Common myeloid progenitor, CD34-positive (primary cell): ENCODE results near the gene AK2.
"Not testable (repeated sequence)": the region's sequence is repeated elsewhere in the genome, so short reads cannot be mapped to it uniquely, and the experiment has no call there.

Source experiments
- CTCF ChIA-PET: fragments of 350-600 bp; sonication (Branson Sonifier 250); formaldehyde crosslinking; loops from one replicate; lab custom pipeline; 2021; ENCODE audit warnings: antibody characterized with exemption; lab: Charles Lee
- POLR2A ChIA-PET: fragments of 350-600 bp; sonication (Branson Sonifier 250); formaldehyde crosslinking; loops from one replicate; lab custom pipeline; 2021; ENCODE audit warnings: antibody characterized with exemption; lab: Charles Lee
- DNase-seq, 3 donors: peaks; one replicate each; pipeline versions ENCODE4 v3.0.0 to v3.0.0-alpha.2; 2013
- H3K27ac ChIP-seq, 2 experiments: 1 replicate in 1 of 2; 2 replicates in 1 of 2; pipeline ENCODE4 v1.7.0; 2013; ENCODE audit warnings: inconsistent platforms in 2 of 2, low read length in 2 of 2, mild to moderate bottlenecking in 2 of 2, low read depth in 1 of 2, moderate library complexity in 1 of 2; ENCODE audit not compliant: severe bottlenecking in 2 of 2, insufficient read depth in 1 of 2, poor library complexity in 1 of 2
- H3K27me3 ChIP-seq, 5 experiments: replicated peaks in 2 of 5; 1 replicate in 3 of 5; 2 replicates in 2 of 5; pipeline versions ENCODE4 v1.6.1 to v1.7.0; 2013; ENCODE audit warnings: low read length in 4 of 5, mild to moderate bottlenecking in 2 of 5, moderate library complexity in 2 of 5, inconsistent platforms in 1 of 5; ENCODE audit not compliant: insufficient read depth in 5 of 5, control insufficient read depth in 4 of 5
- H3K36me3 ChIP-seq, 4 experiments: 1 replicate in 2 of 4; 2 replicates in 2 of 4; pipeline versions ENCODE4 v1.6.1 to v1.7.0; 2013; ENCODE audit warnings: low read length in 3 of 4, control low read depth in 1 of 4, mild to moderate bottlenecking in 1 of 4; ENCODE audit not compliant: control insufficient read depth in 4 of 4, insufficient read depth in 4 of 4
- H3K4me1 ChIP-seq, 4 experiments: 1 replicate in 3 of 4; 2 replicates in 1 of 4; pipeline versions ENCODE4 v1.6.1 to v1.7.1; 2013; ENCODE audit warnings: low read length in 3 of 4, mild to moderate bottlenecking in 3 of 4, control low read depth in 1 of 4, inconsistent platforms in 1 of 4, moderate library complexity in 1 of 4; ENCODE audit not compliant: control insufficient read depth in 4 of 4, insufficient read depth in 4 of 4; ENCODE audit errors: control extremely low read depth in 1 of 4
- H3K4me3 ChIP-seq, 7 experiments: 1 replicate in 4 of 7; 2 replicates in 3 of 7; pipeline versions ENCODE4 v1.5.1 to v1.7.0; 2013; ENCODE audit warnings: mild to moderate bottlenecking in 7 of 7, low read length in 6 of 7, moderate library complexity in 6 of 7, inconsistent platforms in 2 of 7, low read depth in 2 of 7, control low read depth in 1 of 7; ENCODE audit not compliant: insufficient read depth in 4 of 7, control insufficient read depth in 1 of 7; ENCODE audit errors: extremely low read depth in 1 of 7
- H3K9me3 ChIP-seq, 5 experiments: 1 replicate in 4 of 5; 2 replicates in 1 of 5; pipeline versions ENCODE4 v1.6.1 to v1.7.1; 2013; ENCODE audit warnings: low read length in 4 of 5, mild to moderate bottlenecking in 2 of 5, inconsistent platforms in 1 of 5, low read depth in 1 of 5, moderate library complexity in 1 of 5; ENCODE audit not compliant: control insufficient read depth in 4 of 5, insufficient read depth in 2 of 5; ENCODE audit errors: control extremely low read depth in 1 of 5
- WGBS: methylation state at CpG from one replicate; pipeline ENCODE4 v1.1.5; 2013; ENCODE audit not compliant: insufficient coverage; 5-methylcytosine and 5-hydroxymethylcytosine counted together

Gene AK2

DNA sequence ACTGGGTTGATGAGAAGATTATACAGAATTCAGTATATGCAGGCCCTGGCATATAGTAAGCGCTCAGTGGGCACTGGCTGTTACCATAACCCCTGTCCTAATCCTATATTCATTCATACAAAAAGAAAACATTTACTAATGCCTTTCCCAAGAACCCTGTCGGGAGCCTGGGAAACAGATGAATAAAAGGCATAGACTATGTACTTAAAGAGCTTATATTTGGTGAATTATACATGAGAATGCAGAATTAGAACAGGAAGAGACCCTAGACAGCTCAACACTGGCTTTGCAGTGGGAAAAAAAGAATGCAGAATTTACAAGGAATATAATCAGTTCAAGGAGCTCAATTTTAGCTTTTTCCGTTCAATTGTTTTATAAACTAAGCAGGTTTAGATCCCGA lies 10.9 kb downstream of the AK2 start:
- POLR2A ChIA-PET: no interaction called here
- Histone ChIP-seq H3K27ac (peak overlapping the region in 1 of 2 experiments; percentile 23), H3K4me1 (no peaks in the 10 kb centered on the region), H3K9me3 (no peaks in the 10 kb centered on the region), H3K27me3 (no peaks in the 10 kb centered on the region), H3K4me3 (no peak overlapping the region), H3K36me3 (peaks cover 24 to 66% (median 33%) of the 10 kb centered on the region in 4 experiments)
- CTCF ChIA-PET: interaction anchor here (0.6 to 1.8 kb wide), 7 partner anchors 8 to 92 kb away, joined by 3 to 4 read pairs (median 3); no protein-coding TSS in a partner anchor
- DNase-seq: no peak
- WGBS: 100% methylated on average over 2 of the region's 4 CpGs

DNA sequence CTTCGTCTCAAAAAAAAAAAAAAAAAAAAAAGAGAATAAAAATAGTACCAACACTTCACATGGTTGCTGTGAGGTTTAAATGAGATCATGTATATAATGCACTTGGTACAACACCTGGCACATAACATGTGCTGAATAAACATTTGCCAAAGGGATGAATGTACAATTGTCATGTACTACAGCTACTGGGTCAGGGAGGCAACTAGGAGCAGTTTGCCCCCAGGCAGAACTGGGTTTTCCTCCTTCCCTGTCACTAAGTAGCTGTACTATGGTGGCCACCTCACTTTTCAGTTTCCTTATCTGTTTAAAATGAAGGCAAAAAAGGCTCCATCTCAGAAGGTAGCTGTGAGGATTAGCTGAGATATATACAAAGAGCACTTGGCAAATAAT lies 11.5 kb downstream of the AK2 start:
- POLR2A ChIA-PET: no interaction called here
- CTCF ChIA-PET: interaction anchor here (0.8 to 1.8 kb wide), 6 partner anchors 10 to 61 kb away, joined by 3 to 4 read pairs (median 3); no protein-coding TSS in a partner anchor
- Histone ChIP-seq H3K27me3 (no peaks in the 10 kb centered on the region), H3K9me3 (no peaks in the 10 kb centered on the region), H3K4me1 (no peaks in the 10 kb centered on the region), H3K4me3 (no peak overlapping the region), H3K27ac (no peak overlapping the region), H3K36me3 (peaks cover 28 to 63% (median 37%) of the 10 kb centered on the region in 4 experiments)
- DNase-seq: no peak
- WGBS: no CpG with 5 or more reads among the region's 1 CpG

DNA sequence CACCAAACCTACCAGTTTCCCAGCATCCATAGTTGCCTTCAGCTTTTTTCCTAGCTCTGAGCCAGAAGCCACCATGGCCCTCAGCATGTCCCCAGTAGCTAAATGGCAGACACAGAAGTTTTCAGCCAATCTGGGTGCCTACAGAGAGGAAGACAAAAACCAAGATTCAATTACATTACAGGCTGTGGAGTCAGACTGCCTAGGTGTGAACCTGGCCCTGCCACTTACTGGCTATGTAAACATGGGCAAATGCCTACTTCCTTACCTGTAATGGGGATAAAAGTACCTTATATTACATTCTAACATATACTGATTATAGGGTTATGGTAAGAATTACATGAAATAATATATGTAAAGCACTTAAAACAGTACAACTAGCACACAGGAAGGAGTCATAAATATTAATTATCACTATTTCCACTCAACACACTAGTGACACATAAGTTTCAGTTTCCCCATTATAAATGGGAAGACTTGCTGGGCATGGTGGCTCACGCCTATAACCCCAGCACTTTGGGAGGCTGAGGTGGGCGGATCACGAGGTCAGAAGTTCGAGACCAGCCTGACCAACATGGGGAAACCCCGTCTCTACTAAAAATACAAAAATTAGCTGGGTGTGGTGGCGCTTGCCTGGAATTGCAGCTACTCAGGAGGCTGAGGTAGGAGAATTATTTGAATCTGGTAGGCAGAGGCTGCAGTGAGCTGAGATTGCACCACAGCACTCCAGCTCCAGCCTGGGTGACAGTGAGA lies 12.1 kb downstream of the AK2 start:
- DNase-seq: not testable (repeated sequence)
- WGBS: 100% methylated on average over 1 of the region's 6 CpGs

DNA sequence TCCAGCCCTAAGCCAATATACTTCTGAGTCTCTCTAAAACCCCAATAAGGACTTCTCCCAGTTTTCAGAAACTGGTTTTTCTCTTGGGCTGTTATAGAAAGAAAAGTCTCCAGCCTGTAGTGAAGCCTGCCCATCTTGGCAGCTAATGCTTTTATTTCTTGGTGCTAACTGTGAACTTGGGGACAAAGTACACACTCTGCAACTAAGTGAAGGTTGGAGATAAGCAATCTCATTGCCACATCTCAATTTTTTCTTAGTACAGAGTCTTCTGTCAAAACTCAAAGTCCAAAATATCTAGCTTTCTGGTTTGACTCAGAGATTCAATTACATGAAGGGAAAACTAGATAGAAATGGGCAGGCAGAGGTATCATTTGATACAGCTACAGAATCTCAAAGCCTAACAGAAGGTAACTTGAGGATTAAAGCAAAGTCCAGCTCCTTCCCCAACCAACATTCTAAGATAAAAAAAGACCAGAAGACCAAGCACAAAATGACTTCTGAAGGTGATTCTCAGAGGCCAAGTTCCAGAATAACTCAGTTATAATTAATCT lies 14.0 kb downstream of the AK2 start:
- Histone ChIP-seq H3K4me3 (no peak overlapping the region), H3K27ac (peak overlapping the region in 1 of 2 experiments; percentile 7), H3K9me3 (no peaks in the 10 kb centered on the region), H3K36me3 (peaks cover 26 to 66% (median 52%) of the 10 kb centered on the region in 4 experiments), H3K27me3 (no peaks in the 10 kb centered on the region), H3K4me1 (no peaks in the 10 kb centered on the region)
- DNase-seq: no peak
- CTCF ChIA-PET: interaction anchor here (0.6 to 1.1 kb wide), 5 partner anchors 9 to 146 kb away, joined by 3 to 6 read pairs (median 3); no protein-coding TSS in a partner anchor
- POLR2A ChIA-PET: no interaction called here

More for the DNA sequence above, 12.1 kb downstream of the AK2 start:
- CTCF ChIA-PET: interaction anchor here (0.8 to 1.8 kb wide), 6 partner anchors 10 to 61 kb away, joined by 3 to 4 read pairs (median 3); no protein-coding TSS in a partner anchor
- H3K36me3 ChIP-seq: peaks cover 30 to 62% (median 41%) of the 10 kb centered on the region in 4 experiments
- H3K4me3 ChIP-seq, H3K9me3 ChIP-seq, H3K27me3 ChIP-seq, H3K4me1 ChIP-seq, H3K27ac ChIP-seq, POLR2A ChIA-PET: not testable (repeated sequence)

DNA sequence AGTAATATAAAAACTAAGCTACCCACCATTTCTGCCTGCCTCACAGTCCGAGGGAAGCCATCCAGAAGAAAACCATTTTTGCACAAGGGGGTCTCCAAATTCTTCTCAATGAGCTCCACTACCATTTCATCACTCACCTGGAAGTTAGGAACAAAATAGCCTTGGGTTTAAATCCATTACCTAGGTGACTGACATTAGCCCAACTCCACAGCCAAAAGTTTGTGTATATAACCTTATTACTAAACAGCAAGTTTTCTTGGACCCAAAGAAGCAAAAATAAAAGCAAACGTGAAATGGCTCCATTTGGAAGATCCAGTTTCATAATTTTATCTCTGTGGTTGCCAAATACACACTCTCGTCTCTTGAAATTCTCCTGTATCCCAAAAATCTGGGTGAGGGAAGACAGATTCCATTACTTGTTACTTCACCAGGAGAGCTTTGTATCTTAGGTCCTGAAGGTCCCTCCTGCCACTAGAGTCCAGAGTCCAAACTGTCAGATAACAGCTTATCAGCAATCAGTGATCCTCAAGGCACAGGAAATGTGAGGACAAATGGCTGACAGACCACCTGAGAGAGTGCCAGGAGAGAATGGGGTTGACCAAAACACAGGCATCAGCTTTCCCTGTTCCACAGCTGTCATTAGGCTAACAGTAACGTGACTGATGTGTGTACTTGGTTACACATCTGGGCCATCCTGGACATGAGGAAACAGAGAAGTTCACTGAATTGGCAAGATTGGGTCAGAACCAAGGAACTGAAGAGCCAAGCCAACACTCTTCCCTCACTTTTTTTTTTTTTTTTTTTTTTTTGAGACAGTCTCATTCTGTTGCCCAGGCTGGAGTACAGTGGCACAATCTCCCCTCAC lies 14.9 kb downstream of the AK2 start:
- WGBS: 98% methylated on average over 4 of the region's 4 CpGs
- POLR2A ChIA-PET: no interaction called here

DNA sequence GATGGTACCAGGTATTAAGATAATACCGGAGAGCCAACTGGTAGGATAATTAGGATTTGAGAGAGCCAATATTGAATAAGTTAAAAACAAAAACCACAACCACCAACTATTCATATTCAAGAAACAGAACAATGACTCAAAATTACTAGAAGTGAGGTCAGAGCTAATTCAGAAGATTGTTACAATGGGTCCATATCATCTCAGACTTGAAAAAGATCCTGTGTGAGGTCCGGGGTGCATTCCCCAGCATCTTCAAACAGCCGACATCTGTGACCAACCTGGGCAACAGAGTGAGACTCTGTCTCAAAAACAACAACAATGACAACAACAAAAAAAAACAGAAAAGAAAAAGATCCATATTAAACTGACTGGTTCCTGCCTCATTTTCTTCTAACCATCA lies 18.6 kb downstream of the AK2 start:
- H3K4me3 ChIP-seq: no peak overlapping the region
- peaks cover 36 to 81% (median 68%) of the 10 kb centered on the region in 4 experiments for H3K36me3 ChIP-seq
- CTCF ChIA-PET: interaction anchor here (0.9 to 1.8 kb wide), 2 partner anchors 8 to 20 kb away, joined by 3 to 4 read pairs; no protein-coding TSS in a partner anchor
- no peaks in the 10 kb centered on the region for H3K9me3 ChIP-seq
- H3K27me3 ChIP-seq: no peaks in the 10 kb centered on the region
- POLR2A ChIA-PET: no interaction called here
- no peak overlapping the region for H3K27ac ChIP-seq
- DNase-seq: no peak
- no peaks in the 10 kb centered on the region for H3K4me1 ChIP-seq
- WGBS: 100% methylated on average over 1 of the region's 3 CpGs

More for the DNA sequence above, 14.9 kb downstream of the AK2 start:
- Histone ChIP-seq H3K9me3 (no peaks in the 10 kb centered on the region), H3K4me1 (no peaks in the 10 kb centered on the region), H3K36me3 (peaks cover 26 to 72% (median 59%) of the 10 kb centered on the region in 4 experiments), H3K4me3 (no peak overlapping the region), H3K27me3 (no peaks in the 10 kb centered on the region), H3K27ac (no peak overlapping the region)
- CTCF ChIA-PET: interaction anchor here (0.7 to 2.0 kb wide), 4 partner anchors 13 to 110 kb away, joined by 3 to 10 read pairs (median 4); no protein-coding TSS in a partner anchor
- DNase-seq: no peak
